NCI-H146 (cell line): Measurements from ENCODE around the gene EPN3.

Experiments used
- DNase-seq: peaks from one replicate; lab custom pipeline; 2025; lab: John Stamatoyannopoulos, UW

The EPN3 gene

DNA sequence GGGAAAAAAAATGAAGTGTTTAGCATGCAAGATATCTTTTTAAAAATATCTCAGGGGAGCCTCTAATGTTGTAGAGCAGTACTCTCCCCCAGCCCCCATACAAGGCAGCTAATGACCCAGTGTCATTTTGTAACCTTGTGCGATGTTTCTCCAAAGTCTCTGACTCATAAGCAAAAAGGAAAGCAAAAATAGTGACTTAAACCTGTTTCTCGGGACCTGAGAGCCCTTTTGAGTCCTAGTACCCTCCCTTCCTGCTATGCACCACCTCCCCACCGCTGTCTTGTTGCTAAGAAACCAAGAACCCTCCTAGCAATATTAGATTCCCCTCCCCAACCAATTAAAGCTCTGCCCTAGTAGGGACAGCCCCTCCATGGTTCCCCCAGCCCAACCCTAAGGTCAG lies 21.5 kb upstream of the EPN3 start:
- DNase-seq = no peak

DNA sequence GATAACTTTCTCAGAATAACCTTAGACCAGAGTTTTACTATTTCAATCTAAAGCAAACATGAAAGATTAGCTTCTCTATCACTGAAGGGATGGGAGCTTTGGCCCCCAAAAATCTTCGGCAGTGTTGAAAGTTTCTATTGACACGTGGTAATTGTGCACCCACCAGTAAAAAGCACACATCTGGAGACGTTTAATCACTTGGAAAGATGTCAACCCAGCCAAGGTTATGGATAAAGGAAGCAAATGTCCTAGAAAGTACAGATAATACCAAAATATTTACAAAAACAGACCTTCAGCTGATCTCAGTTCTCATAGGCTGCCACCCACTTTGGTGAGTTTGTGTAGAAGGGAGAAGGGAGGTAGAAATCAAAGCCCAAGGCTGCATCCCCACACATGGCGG lies 19.0 kb upstream of the EPN3 start:
- DNase-seq = no peak

DNA sequence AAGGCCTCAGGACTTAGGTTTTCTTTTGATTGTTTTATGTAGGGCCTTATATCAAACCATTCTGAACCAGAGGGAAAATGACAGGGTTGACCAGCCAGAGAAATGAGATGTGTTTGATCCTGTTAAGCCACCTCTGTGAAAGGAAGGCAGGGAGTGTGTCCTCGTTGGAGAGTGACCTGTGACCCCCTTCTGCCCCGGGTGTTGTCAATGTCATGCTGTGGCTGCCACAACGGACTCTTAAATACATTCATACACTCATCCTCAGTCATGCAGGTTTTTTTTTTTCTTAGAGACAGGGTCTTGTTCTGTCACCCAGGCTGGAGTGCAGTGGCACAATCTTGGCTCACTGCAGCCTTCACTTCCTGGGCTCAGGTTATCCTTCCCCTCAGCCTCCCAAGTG lies 18.1 kb upstream of the EPN3 start:
- no peak for DNase-seq

DNA sequence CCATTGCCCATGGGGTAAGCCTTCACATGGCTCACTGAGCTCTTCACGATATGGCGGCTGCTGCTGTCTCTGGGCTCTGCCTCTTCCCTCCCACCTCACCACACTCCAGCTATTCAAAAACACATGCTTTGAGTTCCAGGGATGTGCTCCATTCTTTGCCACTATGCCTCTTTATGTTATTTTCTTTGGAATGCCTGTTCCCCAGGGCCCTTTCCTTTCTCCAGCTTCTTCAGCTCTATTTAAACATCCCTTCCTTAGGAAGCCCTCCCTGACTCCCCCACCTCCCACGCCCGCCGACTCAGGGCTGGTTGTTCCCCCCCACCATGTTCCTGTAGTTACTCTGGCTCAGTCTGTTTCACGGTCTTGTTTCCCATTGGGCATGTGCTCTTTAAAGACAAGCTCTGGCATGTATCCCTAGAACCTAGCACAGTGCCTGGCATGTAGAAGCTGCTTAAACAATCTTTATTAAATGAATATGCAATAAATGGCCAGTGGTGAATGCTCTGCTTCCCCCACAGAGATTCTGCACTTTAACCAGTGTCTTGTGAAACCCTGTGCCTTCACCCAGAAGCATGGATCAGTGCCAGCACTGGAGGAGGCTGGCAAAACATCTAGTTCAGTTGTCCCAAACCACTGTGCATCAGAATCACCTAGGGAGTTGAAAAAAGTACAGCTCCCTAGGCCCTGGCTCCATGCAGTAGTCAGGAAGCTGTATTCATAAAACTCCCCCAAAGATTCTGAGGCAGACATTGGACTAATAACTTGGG lies 17.4 kb upstream of the EPN3 start:
- DNase-seq = no peak

DNA sequence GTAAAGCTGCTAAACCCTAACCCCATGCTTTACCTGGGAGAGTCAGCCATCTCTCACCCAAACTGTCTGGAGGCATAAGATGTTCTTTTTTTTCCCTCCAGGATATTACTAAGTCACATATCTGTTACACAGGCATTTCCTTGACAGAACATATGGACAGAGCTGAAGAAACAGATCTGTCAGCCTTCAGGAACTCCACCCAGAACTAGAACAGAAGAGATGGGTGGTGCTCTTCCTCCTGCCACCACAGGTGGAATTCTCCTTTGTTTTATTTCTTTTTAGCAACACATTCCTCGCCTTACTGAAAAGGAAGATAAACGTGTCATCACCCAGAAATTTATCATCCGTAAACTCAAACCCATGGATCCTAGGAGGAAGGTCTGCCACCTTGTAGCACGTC lies 15.5 kb upstream of the EPN3 start:
- no peak for DNase-seq

DNA sequence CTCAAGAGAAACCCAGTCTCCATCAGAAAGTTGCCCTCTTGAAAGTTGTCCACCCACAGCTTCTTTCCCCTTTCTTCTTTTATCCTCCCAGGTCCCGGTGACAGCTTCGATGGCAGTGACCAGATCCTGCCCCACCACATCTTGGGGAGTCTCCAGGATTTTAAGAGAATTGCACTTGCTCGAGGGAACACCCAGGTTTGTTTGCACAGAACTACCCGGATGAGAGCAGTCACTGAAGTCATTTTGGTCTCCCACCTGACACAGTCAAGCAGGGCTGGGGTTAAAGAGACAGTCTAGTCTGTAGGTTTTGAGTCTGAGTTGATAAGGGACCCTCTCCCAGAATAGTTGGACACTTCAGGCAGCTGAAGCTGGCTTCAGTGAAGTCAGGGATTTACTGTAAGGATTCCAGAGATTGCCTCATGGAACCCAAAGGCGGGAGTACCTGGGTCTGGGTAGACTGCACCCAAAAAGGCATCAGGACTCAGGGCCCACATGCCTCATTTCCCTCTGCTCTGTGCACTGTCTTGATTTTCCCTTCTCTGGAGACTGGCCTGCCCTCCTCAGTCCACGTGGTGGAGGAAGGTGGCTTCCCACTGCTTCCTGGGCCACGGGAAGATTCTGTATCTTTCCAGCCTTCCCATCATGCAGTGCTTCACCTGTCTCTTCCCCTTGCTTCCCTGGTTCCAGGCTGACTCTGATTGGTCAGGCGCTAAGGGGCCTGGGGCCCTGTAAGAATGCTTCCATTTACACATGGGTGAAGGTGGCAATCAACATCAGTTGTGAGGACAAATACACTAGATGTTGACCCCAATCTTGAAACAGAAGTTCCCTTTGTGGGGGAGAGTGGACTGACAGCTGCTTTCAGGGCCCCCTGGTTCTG lies 14.8 kb upstream of the EPN3 start:
- DNase-seq = no peak

DNA sequence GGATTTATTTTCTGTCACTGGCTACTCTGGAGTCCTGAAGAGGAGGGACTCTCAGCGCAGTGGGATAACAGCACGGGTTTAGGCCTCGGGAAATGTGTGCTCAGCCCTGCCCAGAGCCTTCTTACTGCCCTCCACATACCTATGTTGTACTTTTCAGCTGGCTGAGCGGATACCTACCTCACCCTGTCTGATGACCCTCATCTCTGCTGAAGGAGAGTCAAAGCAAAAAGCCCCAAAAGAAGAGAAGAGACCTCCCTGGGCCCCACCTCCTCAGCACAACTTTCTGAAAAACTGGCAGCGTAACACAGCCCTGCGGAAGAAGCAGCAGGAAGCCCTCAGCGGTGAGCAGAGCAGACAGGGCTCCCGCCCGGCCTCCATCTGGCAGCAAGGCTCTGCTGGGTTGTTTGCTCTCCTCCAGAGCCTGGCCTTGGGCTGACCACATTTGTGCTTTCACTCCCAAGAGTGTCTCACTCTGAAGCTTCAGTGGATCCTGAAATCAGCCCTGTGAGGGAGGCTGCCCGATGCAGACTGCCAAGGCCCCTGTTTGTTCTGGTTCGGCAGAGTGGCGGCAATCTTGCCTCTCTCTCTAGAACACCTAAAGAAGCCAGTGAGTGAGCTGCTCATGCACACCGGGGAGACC lies 14.0 kb upstream of the EPN3 start:
- DNase-seq = peak; percentile 49

DNA sequence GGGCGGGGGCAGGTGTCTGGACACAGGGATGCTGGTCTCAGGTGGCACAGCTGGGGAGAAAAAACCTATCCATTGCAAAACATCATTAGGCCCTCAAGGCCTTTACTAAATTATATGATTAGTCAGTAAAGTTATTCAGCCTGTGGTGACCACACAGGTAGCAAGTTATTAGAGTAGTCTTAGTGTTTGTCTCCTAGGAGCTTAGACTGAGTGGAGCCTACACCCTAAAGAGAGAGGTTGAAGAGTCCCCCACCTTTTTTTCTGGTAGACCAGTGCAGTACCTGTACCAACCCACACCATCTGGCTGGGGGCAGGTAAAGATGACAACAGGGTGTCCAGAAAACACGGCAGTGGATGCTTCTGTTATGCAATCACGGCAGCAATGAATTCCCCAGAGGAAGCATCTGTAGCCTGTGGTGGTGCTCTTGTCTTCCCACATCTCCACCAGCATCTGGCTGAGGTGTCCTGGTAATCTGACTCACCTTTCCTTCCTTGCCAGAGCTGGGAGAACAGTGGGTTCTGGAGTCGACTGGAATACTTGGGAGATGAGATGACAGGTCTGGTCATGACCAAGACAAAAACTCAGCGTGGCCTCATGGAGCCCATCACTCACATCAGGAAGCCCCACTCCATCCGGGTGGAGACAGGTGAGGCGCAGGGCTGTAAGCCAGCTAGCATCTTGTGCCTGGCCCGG lies 13.2 kb upstream of the EPN3 start:
- no peak for DNase-seq

DNA sequence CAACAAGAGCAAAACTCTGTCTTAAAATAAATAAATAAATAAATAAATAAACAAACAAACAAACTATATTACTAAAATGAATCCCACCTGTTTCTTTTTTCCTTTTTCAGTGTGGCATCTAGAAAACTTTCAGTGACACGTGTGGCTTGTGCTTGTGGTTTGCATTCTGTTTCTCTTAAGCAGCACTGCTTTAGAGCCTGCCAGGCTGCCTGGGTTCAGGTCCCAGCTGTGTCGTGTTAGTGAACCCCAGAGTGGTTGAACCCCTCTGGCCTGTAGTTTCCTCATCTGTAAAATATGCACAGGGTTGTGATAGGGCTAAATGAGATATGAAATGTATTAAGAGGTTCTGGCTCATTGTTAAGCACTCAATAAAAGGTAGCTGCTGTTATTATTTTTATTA lies 12.1 kb upstream of the EPN3 start:
- no peak for DNase-seq

DNA sequence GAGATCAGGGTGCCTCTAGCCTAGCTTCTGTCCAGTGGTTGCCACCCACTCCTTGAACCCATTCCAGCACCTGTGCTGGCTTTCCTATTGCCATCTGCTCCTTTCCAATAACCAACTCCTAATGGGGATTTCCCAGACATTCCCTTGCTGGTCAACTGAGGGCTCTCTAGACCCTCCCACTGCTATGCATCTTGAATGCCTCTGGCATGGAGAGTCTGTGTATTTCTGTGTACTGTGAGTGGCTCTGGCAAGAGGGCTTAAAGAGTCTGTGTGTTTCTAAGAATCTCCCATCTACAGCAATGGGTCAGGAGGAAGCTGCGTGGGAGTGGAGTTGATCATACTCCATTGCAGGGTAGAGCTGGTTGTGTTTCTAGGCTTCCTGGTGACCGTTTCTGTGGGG lies 11.0 kb upstream of the EPN3 start:
- no peak for DNase-seq

DNA sequence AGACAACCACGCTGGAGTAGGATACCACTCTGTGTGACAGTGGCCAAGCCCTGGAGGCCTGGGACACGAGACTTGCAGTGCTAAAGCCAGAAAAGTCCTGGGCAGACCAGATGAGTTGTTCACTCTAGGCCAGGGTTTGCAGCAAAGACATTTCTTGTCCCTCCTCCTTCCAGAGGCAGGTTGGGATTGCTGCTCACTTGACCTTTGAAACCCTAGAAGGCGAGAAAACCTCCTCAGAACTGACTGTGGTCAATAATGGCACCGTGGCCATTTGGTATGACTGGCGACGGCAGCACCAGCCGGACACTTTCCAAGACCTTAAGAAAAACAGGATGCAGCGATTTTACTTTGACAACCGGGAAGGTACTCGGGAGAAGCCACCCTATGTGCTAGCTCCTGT lies 9.8 kb upstream of the EPN3 start:
- DNase-seq = no peak

DNA sequence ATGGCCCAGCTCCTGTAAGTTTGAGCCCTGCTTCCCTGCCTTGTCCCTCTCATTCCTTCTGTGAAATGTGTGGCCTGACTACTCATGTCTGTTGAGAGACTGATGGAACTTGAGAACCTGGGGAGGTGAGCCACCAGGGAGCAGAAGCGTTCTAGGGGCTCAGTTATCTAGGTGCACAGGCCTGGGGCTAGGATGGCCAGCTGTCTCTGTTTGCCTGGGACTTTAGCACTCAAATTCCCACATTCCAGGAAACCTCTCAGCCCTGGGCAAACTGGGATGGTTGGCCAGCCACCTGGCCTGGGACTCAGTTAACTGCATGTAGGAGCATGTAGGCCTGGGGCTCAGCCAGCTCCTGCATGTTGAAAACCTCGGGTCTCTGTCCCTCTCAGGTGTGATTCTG lies 9.3 kb upstream of the EPN3 start:
- DNase-seq = no peak

DNA sequence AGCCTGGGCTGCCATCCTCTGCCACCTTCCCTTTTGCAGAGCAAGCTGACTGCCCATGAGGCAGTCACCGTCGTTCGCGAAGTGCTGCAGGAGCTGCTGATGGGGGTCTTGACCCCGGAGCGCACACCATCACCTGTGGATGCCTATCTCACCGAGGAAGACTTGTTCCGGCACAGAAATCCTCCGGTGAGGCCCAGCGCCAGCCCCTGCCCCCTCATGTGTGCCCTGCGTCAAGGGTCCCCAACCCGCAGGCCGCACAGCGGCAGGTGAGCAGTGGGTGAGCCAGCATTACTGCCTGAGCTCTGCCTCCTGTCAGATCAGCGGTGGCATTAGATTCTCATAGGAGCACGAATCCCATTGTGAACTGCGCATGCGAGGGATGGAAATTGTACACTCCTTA lies 7.7 kb upstream of the EPN3 start:
- DNase-seq = no peak

DNA sequence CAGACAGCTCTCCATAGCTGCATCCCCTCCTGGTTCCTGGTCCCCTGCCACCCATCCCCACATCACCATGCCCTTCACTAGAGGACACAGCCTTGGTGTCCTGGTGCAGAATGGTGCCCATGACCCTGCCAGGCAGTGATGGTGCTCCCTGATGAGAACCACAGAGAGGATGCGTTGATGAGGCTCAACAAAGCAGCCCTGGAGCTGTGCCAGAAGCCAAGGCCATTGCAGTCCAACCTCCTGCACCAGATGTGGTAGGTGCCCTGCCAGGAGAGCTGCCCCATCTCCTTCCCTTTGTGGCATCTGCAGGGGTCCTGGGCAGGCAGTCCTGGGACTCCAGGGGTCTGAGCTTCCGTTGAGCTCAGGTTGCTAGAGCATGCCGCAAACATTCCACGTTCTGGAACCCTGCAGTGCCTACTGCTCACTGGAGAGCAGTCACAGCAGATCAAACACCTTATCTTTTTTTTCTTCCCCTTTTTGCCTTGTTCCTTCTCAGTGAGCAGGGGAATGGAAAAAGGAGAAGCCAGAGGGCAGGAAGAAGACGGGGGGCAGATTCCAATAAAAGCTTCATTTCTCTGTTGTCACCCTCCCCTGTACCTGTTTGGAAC lies 5.3 kb upstream of the EPN3 start:
- no peak for DNase-seq

DNA sequence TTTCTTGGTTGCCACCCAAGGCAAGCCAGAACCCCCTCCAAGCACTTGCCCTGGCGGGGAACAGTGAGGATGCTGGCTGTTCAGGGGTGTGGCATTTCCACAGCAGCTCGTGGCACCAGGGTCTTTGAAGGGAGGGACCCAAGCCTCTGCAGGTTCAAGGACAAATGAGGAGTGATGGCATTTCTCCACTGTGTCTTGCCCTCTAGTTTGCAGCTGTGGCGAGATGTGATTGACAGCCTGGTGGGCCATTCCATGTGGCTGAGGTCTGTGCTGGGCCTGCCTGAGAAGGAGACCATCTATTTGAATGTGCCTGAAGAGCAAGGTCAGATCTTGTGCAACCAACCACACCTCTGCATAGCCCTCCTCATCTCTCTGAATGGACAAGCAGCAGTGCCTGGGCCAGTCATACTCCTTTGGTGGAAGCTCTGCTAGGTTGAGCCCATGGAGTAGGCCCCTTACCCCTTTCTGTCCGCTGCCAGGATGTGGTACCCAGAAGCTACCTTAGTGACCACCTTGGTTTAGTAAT lies 4.5 kb upstream of the EPN3 start:
- DNase-seq = no peak

DNA sequence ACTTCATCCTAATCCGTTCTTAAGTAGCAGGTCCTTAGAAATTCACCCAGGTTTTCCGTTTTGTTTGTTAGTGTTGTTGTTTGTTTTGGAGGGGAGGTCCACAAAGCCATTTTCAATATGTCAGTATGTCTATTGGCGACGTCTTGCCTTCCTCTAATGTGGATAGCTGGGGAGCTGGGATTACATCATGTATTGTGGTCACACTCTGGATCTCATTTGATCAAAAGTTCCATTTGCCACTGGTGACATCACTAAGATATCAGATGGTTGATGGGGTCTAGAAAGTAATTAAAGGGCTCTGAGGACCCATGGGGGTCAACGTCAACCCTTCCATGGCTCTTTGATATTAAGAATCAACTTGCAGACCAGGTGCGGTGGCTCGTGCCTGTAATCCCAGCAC lies 2.7 kb upstream of the EPN3 start:
- no peak for DNase-seq

DNA sequence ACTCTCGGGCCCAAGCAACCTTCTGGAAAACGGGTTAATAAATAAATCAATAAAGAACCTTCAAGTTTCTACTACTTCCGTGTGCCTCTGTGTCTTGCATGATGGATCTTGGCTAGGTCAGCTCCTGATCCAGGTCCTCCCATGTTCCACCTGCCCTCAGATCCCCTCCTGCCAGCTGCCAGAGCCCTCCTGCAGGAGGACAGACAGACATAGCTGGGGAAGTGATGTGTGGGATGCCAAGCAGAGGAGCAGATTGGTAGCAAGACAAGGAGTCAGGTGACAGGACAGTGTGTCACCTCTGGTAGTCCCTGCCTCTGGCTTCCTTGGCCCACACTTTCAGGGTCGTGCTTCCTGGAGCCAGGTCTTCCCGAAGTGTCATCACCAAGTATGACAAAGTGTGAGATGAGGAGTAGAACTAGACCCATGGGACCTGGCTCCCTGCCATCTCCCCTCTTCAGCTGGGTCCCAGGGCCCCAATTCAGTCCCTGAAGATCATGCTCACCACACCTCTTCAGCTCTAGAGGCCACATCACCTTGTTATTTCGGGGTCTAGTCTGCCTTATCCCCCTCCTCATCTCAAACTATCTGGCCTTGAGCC lies 1.0 kb upstream of the EPN3 start:
- no peak for DNase-seq

DNA sequence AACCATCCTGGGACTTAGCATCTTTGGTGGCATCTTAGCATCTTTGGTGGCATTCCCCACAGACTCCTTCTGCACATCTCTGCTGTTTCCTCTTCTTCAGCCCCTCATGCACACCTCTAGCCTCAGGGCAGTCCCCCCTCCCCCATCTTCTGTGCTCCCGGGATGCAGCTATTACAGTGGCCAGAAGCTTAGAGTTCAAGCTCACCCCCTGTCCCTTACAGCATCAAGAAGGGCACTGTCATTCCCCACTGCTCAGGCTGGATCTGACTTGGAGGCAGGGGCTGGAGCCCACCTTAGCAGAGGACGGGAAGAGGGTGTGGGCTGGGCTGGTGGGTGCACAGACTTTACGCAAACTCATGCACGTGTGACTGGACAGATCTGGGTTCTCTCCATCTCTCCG lies 650 bp downstream of the EPN3 start:
- no peak for DNase-seq

DNA sequence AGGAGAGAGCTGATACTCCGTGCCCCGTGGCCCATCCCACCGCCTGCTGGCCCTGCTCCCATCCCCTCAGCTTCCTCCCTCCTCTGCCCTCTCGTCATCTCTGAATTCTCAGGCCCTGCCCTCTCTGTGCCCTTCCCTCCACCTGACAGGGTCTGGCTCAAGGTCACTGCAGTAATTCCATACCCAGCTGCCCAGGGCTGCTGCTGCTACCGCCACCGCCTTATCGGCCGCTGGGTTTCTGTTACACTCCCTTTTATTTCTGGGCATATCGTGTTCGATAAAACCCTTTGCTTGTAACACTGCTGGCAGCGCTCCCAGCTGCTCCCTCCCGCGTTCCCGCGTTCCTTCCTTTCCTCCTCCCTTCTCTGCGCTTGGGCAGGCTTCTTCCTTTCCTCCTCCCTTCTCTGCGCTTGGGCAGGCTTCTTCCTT lies 1.2 kb downstream of the EPN3 start:
- peak; percentile 51 for DNase-seq

DNA sequence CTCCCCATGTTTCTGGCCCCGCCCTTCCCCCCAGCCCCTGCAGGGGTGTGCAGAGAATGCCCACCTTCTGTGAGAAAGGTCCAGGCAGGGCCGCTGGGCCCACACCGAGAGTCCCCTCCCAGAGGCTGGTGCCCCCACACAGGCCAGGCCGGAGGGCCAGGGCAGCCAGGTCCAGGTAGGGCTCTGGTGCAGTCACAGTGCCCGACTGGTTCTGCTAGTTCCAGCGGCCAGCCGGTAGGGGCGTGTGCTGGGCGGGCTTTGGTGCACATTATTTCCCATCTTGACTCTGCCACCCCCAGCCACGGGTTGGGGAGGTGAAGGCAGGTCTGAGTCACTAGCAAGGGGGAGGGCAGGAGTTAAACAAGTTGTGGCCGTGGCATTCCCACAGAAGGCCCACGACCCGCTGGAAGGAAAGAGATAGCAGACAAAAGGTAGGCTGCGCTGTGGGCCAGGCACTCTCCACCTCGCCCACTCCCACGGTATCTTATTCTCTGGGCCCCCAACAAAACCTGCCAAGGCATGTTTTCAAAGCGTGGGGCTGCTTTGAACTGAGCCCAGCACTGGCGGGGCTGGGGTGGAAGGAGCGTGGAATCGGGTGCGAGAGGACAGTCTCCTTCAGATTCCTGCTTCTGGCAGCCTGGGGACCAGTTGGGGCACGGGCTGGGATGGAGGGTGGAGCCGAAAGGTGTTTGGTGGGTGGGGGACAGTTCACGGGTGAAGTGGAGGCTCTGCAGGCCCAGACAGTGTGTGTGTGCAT lies 1.9 kb downstream of the EPN3 start:
- no peak for DNase-seq

DNA sequence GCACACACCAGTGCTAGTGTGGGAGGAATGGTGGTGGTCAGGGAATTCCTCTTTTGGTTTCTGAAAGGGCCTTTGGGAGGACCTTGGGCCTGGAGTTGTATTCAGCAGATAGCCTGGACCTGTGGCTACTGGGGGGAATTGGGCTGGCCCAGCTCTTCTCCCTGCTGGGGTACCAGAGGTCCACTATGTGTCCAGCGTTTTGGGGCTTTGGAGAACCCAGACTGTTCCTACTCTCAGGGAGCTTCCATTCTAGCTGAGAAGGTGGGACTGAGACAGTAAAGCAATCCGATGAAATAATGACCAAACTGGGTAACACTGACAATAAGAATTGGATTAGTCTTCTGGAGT lies 2.4 kb downstream of the EPN3 start:
- no peak for DNase-seq
